GM18907 (cell line): ENCODE results near the gene MPV17L2.

Source experiments
- ATAC-seq: cut with Tn5 transposase; IDR thresholded peaks from one replicate; pipeline ENCODE4 v1.9.1; 2021; ENCODE audit warnings: mild to moderate bottlenecking, moderate library complexity; ENCODE audit not compliant: unreplicated experiment

The MPV17L2 gene

GRCh38 chr19:18160493-18160970, 32.5 kb upstream of the MPV17L2 start:
- no peak for ATAC-seq

DNA sequence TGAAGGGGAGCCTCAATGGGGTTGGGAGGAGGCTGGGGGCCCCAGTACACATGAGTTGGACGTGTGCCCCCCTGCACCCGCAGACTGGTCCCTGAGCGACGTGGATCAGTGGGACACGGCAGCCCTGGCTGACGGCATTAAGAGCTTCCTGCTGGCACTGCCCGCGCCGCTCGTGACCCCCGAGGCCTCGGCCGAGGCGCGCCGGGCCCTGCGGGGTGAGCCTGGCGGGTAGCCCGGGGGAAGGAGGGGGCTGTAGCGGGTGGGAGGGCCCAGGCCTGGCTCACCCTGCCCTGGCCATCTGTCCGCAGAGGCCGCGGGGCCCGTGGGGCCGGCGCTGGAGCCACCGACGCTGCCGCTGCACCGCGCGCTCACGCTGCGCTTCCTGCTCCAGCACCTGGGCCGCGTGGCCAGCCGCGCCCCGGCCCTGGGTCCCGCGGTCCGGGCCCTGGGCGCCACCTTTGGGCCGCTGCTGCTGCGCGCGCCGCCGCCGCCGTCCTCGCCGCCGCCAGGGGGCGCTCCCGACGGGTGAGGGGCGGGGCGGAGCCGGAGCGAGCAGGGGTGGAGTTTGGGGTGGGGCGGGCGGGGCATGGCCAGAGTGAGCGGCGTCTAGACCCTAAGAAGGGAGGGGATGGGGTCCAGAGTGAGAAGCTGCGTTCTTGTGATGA, 31.9 kb upstream of the MPV17L2 start:
- peak; percentile 52 for ATAC-seq

- ATAC-seq: peak; percentile 19
Observed at GRCh38 chr19:18161636-18162002, 31.4 kb upstream of the MPV17L2 start.

- no peak for ATAC-seq
Observed at GRCh38 chr19:18164072-18164471, 28.9 kb upstream of the MPV17L2 start.

DNA sequence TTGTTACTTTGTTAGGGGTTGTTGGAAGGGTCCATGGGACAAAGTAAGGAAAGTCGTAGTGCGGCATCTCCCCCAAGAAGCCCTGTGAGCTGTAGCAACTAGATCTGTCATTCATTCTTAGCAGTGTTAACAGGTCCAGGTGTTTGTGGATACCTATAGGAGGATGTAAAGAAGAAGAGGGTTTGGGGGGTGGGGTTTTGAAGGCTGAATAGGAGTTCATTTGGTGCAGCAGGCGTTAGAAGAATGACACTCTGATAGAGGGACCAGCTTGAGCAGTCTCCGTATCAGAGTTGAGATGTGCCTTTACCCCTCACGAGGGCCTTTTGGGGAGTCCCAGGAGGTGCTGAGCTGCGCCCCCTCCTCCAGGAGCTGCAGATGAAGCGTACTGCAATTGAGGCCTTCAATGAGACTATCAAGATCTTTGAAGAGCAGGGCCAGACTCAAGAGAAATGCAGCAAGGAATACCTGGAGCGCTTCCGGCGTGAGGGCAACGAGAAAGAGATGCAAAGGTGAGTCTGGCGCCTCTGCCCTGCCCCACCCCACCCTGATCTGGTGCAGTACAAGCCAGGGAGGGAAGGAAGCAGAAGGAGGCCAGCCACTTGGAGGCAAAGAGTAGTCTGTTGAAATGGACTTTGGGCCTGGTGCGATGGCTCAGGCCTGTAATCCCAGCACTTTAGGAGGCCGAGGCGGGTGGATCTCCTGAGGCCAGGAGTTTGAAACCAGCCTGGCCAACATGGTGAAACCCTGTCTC, 27.0 kb upstream of the MPV17L2 start:
- no peak for ATAC-seq

DNA sequence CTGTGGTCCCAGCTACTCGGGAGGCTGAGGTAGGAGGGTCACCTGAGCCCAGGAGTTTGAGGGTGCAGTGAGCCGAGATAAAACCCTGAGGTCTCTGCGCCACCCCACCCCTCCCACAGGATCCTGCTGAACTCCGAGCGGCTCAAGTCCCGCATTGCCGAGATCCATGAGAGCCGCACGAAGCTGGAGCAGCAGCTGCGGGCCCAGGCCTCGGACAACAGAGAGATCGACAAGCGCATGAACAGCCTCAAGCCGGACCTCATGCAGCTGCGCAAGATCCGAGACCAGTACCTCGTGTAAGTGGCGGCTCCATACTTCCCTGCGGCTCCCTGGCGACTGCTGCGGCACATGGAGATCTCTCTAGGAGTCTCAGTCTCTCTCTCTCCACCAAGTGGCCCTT, 26.0 kb upstream of the MPV17L2 start:
- ATAC-seq: no peak

GRCh38 chr19:18167975-18168645, 24.9 kb upstream of the MPV17L2 start:
- ATAC-seq: no peak

DNA sequence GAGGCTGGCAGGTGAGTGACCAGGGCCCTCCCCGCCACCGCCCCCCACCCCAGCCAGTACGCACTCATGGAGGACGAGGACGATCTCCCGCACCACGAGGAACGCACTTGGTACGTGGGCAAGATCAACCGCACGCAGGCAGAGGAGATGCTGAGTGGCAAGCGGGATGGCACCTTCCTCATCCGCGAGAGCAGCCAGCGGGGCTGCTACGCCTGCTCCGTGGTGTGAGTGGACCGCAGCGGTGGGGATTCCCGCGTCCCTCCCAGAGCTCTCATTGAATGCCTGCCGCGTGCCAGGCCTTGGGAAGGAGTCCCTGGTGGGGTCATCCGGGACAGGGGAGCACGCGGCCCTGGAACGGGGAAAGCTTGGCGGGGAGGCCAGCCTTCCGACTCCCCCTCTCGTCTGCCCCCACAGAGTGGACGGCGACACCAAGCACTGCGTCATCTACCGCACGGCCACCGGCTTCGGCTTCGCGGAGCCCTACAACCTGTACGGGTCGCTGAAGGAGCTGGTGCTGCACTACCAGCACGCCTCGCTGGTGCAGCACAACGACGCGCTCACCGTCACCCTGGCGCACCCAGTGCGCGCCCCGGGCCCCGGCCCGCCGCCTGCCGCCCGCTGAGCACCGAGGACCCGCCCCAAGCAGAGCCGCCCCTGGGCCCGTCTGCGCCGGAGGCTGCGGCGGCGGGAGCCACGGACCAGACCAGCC, 24.2 kb upstream of the MPV17L2 start:
- ATAC-seq: no peak

GRCh38 chr19:18170714-18171255, 22.2 kb upstream of the MPV17L2 start:
- peak; percentile 28 for ATAC-seq

DNA sequence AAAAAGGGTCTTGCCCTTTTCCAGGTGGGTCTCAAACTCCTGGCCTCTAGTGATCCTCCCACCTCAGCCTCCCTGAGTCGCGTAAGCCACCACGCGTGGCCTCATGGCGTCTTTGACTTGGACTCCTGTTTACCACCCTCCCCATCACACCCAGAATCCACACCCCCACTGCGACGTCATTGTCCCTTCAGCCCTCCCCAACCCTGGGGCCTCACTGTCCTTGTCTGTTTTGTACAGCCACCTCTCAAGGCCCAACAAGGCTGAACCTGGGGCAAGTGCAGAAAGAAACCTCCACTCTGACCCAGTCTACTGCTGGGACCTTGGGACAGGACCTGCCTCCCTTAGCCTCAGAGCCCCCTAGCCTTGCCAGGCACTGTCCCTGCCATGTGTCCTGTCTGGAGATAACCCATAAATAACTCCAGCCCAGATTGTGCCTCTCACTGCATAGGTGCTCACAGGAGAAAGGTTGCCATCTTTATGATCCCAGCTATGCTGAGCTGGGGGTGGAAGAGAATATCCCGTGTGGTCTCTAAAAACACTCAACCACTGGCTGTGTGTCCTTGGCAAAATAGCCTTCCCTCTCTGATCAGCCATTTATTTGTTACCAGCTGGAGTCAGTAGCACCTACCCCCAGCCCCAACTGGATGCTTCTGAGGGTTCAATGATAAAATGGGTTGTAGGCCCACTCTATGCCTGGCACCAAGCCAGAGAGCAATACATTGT, 21.3 kb upstream of the MPV17L2 start:
- ATAC-seq: no peak

DNA sequence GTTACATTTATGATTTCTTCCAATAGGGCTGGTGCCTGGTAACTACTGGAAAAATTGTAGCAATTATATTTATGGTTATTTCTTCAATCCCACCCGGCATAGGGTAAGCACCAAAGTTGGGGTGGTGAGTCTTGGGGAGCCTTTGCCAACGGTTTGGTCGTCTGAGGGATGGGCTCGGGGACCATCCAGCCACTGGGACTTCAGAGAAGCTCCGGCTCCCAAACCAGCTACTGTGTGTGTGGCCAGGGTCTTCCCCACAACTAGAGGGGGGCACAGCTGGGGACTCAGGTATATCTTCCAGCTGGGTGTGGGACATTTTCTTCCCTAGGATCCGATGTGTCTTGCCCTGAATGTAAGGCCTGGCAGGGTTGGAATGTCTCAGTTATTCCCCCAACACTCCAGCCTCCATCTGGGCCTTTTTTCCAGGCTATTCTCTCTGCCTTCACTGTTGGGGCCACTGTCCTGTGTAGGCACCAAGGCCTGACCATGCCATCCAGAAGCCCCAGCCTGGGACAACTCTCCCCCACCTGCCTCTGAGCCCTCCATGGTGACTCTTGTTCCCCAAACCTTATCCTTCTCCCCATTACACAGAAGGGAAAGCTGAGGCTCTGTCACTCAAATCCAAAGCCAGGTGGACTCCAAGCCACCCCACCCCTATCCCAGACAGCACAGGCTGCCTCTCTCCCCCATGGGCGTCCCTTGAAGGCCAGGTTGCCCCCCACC, 20.5 kb upstream of the MPV17L2 start:
- ATAC-seq: no peak

DNA sequence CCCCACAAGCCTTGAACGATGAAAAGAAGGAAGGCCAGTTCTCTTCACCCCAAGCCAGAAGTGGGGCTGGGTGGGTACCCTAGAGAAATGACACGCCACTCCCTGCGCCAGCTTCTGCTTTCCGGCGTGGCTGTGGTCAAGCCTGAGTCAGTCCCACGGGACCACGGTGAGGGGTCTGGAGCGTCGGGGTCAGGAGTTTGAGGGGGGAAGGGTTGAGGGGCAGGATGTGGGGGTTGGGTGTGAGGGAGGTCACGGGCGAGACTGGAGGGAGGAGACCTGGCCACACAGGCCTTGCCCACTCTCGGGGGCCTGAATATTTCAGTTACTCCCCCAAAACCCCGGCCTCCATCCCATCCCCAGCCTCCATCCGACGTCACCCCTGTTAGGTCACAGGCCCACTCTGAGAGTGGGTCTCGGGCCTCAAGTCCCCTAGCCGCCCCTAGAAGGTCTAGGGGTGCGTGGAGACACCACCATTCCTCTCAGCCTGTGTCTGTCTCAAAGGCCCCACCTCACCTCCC, 19.9 kb upstream of the MPV17L2 start:
- peak; percentile 5 for ATAC-seq

GRCh38 chr19:18173572-18174288, 19.3 kb upstream of the MPV17L2 start, which contains the start of gene IFI30:
Gene IFI30, plus strand, starts transcription at chr19:18173813. Its CDS starts 29 bp downstream, at chr19:18173842.
- ATAC-seq: peak; percentile 53

- ATAC-seq: no peak
Observed at GRCh38 chr19:18174983-18175382, 18.0 kb upstream of the MPV17L2 start.

DNA sequence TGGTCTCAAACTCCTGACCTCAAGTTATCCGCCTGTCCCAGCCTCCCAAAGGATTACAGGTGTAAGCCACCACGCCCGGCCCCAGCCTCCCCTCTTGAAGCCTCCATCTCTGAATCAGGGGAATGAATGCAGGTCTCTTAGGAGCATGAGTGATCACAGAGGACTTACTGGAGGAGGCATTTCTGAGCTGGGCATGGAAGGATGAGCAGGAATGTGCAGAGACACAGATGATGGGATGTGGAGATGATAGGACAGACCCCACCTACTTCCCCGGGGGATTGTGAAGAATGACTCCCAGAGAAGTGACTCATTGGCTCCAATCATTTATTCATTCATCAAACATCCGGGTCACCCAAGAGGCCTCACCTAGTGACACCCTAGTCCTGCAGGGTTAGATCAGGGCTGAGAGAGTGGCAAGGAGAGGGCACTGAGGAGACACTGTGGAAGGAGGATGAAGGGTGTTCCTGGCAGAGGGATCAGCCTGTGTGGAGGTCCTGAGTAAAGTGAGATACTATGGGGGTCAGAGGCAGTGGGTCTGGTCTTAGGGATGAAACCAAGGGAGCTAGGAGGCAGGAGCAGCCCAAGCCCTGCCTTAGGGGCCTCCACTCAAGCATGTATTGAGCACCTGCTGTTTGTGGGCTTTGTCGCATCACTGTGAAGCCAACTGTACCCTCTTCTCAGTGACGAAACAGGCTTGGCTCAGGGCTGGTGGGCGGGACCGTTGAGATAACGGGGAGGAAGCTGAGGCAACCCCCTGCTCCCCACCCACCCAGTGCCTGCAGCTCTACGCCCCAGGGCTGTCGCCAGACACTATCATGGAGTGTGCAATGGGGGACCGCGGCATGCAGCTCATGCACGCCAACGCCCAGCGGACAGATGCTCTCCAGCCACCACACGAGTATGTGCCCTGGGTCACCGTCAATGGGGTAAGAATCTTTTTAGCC, 16.4 kb upstream of the MPV17L2 start:
- ATAC-seq: no peak

DNA sequence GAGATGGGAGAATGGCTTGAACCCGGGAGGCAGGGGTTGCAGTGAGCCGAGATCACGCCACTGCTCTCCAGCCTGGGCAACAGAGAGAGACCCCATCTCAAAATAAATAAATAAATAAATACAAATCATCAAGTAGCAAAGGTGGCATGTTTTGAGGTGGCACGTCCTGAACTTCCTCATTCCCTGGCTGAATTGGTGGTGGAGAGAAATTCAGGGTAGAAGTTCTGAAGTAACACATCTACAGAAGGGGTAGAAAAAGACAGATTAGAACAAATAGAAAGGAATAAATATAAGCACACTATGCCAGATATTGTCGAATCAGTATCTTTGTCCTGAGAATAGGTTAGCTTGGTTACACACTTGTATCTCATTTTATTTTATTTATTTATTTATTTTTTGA, 13.1 kb upstream of the MPV17L2 start:
- ATAC-seq: no peak

DNA sequence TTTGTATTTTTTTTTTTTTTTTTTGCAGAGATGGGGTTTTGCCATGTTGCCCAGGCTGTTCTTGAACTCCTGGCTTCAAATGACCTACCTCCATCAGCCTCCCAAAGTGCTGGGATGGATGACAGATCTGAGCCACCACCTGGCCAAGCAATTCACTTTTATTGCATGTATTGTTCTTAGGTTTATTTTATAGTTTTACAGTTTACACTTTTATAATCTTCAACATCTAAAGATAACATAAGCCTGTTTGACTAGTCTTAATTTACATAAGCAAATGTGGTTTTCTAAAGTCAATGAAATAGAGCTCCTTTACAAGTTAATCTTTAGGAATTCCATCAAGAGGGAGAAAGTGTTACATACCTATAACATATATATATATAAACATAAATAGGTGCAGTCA, 9.5 kb upstream of the MPV17L2 start:
- no peak for ATAC-seq

GRCh38 chr19:18185538-18185937, 7.5 kb upstream of the MPV17L2 start:
- ATAC-seq: no peak
